ENCODE results near the gene KIF17.

KIF17 gene

DNA sequence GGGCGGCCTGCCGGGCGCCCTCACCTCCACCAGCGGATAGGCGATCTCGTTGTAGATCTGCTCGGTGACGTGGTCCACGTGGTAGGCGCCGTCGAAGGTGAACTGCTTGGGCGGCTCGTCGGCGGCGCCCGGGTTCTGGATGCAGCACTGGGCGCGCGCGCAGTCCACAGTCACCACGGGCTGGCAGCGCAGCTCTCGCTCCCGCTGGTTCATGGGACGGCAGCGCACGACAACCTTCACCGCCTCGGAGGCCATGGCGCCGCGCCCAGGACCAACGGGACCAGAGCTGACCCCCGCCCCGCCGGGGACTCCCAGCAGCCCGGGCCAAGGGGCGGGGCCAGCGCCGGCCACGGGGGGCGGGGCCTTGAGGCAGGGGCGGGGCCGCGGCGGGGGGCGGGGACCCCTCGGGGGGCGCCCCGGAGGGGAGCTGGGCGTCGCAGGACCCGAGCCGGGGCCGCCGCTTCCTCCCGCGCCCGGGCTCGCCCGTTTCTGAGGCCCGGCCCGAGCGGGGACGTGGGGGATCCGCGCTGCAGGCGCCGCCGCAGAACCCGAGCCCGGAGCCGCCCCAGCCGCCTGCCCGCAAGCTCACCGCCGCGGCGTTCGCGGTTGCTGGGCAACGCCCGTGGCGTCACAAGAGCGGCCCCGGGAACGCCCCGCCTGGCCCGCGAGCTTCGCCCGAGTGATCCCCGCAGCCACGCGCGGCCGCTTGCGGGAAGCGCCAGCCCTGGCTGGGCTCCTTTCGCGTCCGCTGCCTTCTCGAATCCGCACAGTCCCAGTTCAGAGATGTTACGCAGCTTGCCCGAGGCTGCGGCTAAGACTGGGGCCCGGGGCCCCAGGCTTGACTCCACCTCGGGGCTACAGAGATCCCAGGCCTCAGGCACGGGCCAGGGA lies at the start of gene KIF17:
Gene KIF17, minus strand, starts transcription at position 556 of the 891 bp plus-strand sequence. Its CDS starts 301 bp downstream, at position 255.
- DNase-seq (ENCODE audit: low read depth), result peak; percentile 57

- no peak for DNase-seq (ENCODE audit: low read depth)
These were observed 49.5 kb upstream of the KIF17 start for GRCh38 chr1:20767271-20767670.

DNA sequence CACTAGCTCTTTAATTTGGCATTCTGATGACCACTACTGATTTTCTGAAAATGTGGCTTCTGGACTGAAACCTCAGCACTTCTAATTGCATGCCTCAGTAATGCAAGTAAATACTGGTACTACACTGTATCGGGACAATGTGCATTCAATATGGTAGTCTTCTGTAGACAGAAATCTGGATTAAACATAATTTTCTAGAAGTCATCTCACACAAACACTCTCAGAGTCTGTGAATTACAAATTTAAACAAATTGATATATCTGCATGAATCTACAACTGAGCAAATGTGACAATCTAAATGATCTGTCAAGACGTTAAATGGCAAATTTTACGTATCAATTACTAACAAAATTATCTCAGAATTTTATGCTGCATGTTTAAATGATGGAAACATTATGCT lies 45.6 kb upstream of the KIF17 start:
- no peak for DNase-seq (ENCODE audit: low read depth)

GRCh38 chr1:20760322-20760721 lies 42.5 kb upstream of the KIF17 start:
- DNase-seq (ENCODE audit: low read depth), result no peak

GRCh38 chr1:20753589-20753988 lies 35.8 kb upstream of the KIF17 start:
- DNase-seq (ENCODE audit: low read depth), result no peak

- no peak for DNase-seq (ENCODE audit: low read depth)
These were observed 33.7 kb upstream of the KIF17 start for GRCh38 chr1:20751462-20751990.

- no peak for DNase-seq (ENCODE audit: low read depth)
These were observed 24.9 kb upstream of the KIF17 start for GRCh38 chr1:20742671-20743070.

- no peak for DNase-seq (ENCODE audit: low read depth)
These were observed 23.0 kb upstream of the KIF17 start for GRCh38 chr1:20740781-20741180.

- DNase-seq (ENCODE audit: low read depth), result peak; percentile 31
These were observed 21.4 kb upstream of the KIF17 start for GRCh38 chr1:20739225-20739624.

DNA sequence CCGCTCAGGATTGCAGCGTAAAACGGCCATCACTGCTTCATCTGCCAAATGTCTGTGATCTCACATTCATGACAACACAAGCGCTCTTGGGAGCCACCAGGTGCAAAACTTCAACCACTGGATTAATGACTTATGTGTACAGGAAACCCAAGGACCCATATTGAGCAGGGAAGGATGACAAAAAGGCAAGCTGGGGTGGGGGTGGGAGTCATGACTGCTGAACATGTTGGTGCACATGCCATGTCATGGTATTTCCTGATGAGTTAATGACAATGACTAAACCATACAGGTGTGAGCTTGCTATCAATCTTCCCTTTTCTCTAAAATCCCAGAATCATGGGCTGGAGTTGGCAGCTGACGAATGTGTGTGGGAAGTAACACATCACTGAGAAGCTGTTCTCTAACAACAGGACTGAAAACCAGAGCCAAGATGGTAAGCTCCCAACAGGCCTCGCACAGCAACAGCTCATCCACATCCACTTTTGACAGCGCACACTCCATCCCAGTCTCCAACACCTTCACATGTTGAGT lies 17.8 kb upstream of the KIF17 start:
- no peak for DNase-seq (ENCODE audit: low read depth)

GRCh38 chr1:20733360-20733975 lies 15.7 kb upstream of the KIF17 start:
- DNase-seq (ENCODE audit: low read depth), result no peak

- peak; percentile 86 for DNase-seq (ENCODE audit: low read depth)
These were observed 15.0 kb upstream of the KIF17 start, which contains the start of gene SH2D5 for GRCh38 chr1:20732588-20733359. Gene SH2D5, minus strand, starts transcription at chr1:20732703. Its CDS starts 4,659 bp downstream, at chr1:20728044.

DNA sequence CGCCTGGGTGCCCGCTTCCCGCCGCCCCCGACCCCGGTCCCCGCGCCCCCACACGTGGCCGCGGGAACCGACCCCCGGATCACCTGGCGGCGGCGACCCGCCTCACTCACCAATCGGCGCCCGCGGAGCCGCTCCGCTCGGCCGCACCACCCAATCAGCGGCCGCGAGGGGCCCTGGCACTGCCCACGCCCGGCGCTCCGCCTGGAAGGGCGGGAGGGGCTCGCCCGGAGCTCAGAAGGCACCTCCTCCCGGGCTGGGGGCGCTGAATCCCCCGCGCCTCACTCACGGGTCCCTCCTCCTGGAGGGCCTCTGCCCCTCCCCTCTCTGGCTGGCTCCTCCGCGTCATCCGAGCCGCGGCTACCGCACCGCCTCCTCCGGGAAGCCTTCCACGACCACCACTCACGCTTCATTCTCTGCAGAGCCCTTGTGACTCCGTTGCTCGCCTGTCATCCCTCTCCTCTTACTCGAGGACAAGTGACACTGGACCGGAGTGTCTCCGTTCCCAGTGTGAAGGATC lies 14.3 kb upstream of the KIF17 start:
- DNase-seq (ENCODE audit: low read depth), result peak; percentile 27

- DNase-seq (ENCODE audit: low read depth), result no peak
These were observed 13.5 kb upstream of the KIF17 start for GRCh38 chr1:20731057-20731991.

- DNase-seq (ENCODE audit: low read depth), result no peak
These were observed 12.9 kb upstream of the KIF17 start for GRCh38 chr1:20730690-20731056.

- DNase-seq (ENCODE audit: low read depth), result no peak
These were observed 12.3 kb upstream of the KIF17 start for GRCh38 chr1:20729990-20730689.

DNA sequence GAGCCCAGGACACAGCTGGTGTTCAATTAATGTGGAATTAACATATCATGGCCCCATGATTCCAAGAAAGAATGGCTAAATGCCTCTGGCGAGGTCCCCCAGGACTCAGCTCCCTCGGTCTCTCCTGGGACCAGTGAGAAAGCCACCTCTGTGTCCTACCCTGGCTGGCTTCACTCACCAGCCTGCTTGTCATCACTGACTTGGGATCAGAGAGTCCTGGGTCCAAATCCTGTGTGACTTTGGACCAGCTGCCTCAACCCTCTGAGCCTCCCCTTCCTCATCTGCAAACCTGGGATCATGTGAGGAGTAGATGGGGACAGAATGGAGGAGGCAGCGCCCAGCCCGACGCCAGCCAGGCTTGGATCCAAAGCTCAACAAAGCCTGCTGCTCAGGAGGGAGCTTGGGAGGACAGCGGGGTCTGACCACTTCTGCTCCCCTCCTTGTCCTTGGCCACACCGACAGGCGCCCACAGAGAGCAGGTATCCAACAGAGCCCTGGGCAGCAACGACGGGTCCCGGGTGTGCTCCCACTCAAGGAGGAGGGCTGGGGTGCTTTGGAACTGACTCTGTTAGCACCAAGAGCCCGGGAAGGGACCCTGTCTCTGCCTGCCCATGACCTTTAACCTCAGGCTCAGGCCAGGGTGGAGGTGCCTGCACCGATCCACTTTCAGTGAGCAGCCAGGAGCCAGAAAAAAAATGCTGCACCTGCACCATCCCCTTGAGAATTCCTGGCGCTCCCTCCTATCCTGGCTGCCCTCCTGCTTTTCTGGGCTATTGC lies 11.5 kb upstream of the KIF17 start:
- no peak for DNase-seq (ENCODE audit: low read depth)

DNA sequence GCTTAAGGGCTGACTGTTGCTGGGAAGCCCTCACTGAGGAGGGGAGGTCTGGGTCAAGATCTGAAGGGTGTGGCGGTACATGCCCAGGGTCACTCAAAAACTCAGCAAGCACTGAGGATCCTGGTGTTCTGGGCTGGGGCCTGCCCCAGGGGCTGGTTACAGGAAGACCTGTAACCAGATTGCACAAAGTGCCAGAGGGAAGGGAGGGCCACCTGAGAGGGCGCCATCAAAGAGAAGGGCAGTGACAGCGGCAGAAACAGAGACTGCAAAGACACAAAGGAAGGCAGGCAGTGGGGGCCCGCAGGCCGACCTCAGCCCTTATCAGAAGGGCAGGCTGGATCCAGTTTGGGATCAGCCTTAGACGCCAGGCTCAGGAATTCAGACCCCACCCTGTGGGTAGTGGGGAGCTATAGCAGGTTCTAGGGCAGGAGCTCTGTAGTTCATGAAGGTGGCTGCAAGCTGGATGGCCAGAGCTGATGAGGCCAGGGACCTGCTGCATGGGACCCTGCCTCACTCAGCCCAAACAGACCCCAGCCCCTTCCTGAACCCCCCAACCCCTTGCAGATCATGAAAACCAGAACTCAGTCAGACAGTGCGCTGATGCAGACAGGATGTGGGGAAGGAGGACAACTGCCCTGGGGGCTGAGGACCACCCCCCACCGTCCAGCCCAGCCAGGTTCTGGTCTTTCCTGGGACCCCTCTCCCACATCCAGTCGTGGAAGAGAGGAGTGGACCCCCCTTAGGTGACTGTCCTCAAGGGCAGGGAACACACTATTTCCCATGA lies 10.8 kb upstream of the KIF17 start:
- DNase-seq (ENCODE audit: low read depth), result no peak

Data from stromal cell of bone marrow (primary cell).